Keratinocyte (primary cell): ENCODE measurements around the gene JAG2. TPM values are rescaled to one million over a fixed set of nuclear protein-coding genes. Genes with fewer than 3 reads are reported as not detected.

Source experiments
- DNase-seq: peaks from one replicate; pipeline ENCODE4 v3.0.0-alpha.2; 2011; ENCODE audit warnings: low read depth, missing footprints, low spot score
- FAIRE-seq: peaks from 2 replicates; lab custom pipeline; 2011; peaks lifted over from hg19 to GRCh38; lab: Jason Lieb, UNC
- H2AFZ ChIP-seq: 2 replicates; pipeline ENCODE4 v1.6.0; 2012; ENCODE audit warnings: low read length, control low read depth, inconsistent platforms; ENCODE audit not compliant: control insufficient read depth
- H3K27ac ChIP-seq: 2 replicates; pipeline ENCODE4 v1.5.1; 2011; ENCODE audit warnings: low read length; ENCODE audit not compliant: control insufficient read depth, insufficient read depth
- H3K27me3 ChIP-seq: 3 replicates; pipeline ENCODE4 v1.6.0; 2011; ENCODE audit warnings: low read length; ENCODE audit not compliant: control insufficient read depth, insufficient read depth; ENCODE audit errors: extremely low read depth
- H3K36me3 ChIP-seq, 2 experiments: 2 replicates in 1 of 2; 3 replicates in 1 of 2; pipeline ENCODE4 v1.5.1; 2011; ENCODE audit warnings: low read length in 2 of 2, mild to moderate bottlenecking in 1 of 2; ENCODE audit not compliant: control insufficient read depth in 2 of 2, insufficient read depth in 2 of 2; ENCODE audit errors: extremely low read depth in 1 of 2
- H3K4me1 ChIP-seq: 3 replicates; pipeline ENCODE4 v1.5.1; 2011; ENCODE audit warnings: low read length; ENCODE audit not compliant: control insufficient read depth, insufficient read depth; ENCODE audit errors: extremely low read depth
- H3K4me2 ChIP-seq: 3 replicates; pipeline ENCODE4 v1.6.0; 2011; ENCODE audit warnings: low read depth, low read length; ENCODE audit not compliant: control insufficient read depth, insufficient read depth; ENCODE audit errors: extremely low read depth
- H3K4me3 ChIP-seq, 3 experiments: fragments of 200-600 bp in 1 of 3; sonication (generic) in 1 of 3; 2 replicates in 2 of 3; 3 replicates in 1 of 3; pipeline ENCODE4 v1.5.1; 2011 to 2016; ENCODE audit warnings: low read length in 3 of 3, mild to moderate bottlenecking in 3 of 3, control low read depth in 2 of 3, inconsistent platforms in 1 of 3, low read depth in 1 of 3, mixed read lengths in 1 of 3, mixed run types in 1 of 3, moderate library complexity in 1 of 3; ENCODE audit not compliant: control insufficient read depth in 2 of 3, insufficient read depth in 2 of 3; ENCODE audit errors: extremely low read depth in 1 of 3
- H3K79me2 ChIP-seq: 2 replicates; pipeline ENCODE4 v1.6.0; 2012; ENCODE audit warnings: low read length; ENCODE audit not compliant: control insufficient read depth, insufficient read depth
- H3K9ac ChIP-seq: 3 replicates; pipeline ENCODE4 v1.6.0; 2011; ENCODE audit warnings: low read length; ENCODE audit not compliant: control insufficient read depth, insufficient read depth; ENCODE audit errors: extremely low read depth
- H3K9me1 ChIP-seq: 3 replicates; pipeline ENCODE4 v1.6.0; 2011; ENCODE audit warnings: low read length; ENCODE audit not compliant: control insufficient read depth, insufficient read depth; ENCODE audit errors: extremely low read depth
- H3K9me3 ChIP-seq: 2 replicates; pipeline ENCODE4 v1.5.1; 2012; ENCODE audit warnings: low read depth, low read length; ENCODE audit not compliant: control insufficient read depth
- H4K20me1 ChIP-seq: 3 replicates; pipeline ENCODE4 v1.6.0; 2011; ENCODE audit warnings: low read length; ENCODE audit not compliant: control insufficient read depth, insufficient read depth; ENCODE audit errors: extremely low read depth
- EZH2 ChIP-seq: IDR thresholded peaks from one replicate; pipeline ENCODE4 v1.6.1; 2012; ENCODE audit warnings: inconsistent platforms, mild to moderate bottlenecking, low read length, moderate library complexity
- dilution Hi-C: fragments of 300-500 bp; cut with MboI; formaldehyde crosslinking; loops from one replicate; pipeline ENCODE4 v1.7.0; 2020; ENCODE audit warnings: low sequenced_read_pairs; ENCODE audit not compliant: extremely low pct_ligation_motif_present
- polyA plus RNA-seq, 5 experiments: library from polyadenylated mRNA; depleted of rRNA in 3 of 5; stranded (reverse) in 3 of 5; stranded (forward) in 1 of 5; unstranded in 1 of 5; fragments of >200 nt; gene quantifications; 1 replicate in 1 of 5; 2 replicates in 3 of 5; 3 replicates in 1 of 5; pipeline versions ENCODE4 v1.2.1 to v1.2.3, GENCODE V29; 2011 to 2012; ENCODE audit warnings: missing spikeins in 2 of 5, low read depth in 1 of 5, low replicate concordance in 1 of 5
- TF ChIP-seq, protein P1 (sequence below), 3 experiments: IDR thresholded peaks in 1 of 3; conservative IDR thresholded peaks in 1 of 3; optimal IDR thresholded peaks in 1 of 3; 2 replicates in 2 of 3; 3 replicates in 1 of 3; pipeline versions ENCODE3 to v1.5.1; 2011; ENCODE audit warnings: low read length in 3 of 3, mild to moderate bottlenecking in 3 of 3, moderate library complexity in 2 of 3, control low read depth in 1 of 3, inconsistent platforms in 1 of 3; ENCODE audit not compliant: insufficient read depth in 2 of 3; ENCODE audit errors: extremely low read depth in 1 of 3

JAG2 gene
- polyA plus RNA-seq, 1 donor (not counting 4 experiments of a cell fraction or from before 2014, with no cell fraction given), result 28.3 TPM

- no peak for TF ChIP-seq EZH2
- TF ChIP-seq, protein P1, sequence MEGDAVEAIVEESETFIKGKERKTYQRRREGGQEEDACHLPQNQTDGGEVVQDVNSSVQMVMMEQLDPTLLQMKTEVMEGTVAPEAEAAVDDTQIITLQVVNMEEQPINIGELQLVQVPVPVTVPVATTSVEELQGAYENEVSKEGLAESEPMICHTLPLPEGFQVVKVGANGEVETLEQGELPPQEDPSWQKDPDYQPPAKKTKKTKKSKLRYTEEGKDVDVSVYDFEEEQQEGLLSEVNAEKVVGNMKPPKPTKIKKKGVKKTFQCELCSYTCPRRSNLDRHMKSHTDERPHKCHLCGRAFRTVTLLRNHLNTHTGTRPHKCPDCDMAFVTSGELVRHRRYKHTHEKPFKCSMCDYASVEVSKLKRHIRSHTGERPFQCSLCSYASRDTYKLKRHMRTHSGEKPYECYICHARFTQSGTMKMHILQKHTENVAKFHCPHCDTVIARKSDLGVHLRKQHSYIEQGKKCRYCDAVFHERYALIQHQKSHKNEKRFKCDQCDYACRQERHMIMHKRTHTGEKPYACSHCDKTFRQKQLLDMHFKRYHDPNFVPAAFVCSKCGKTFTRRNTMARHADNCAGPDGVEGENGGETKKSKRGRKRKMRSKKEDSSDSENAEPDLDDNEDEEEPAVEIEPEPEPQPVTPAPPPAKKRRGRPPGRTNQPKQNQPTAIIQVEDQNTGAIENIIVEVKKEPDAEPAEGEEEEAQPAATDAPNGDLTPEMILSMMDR (optimal IDR thresholded peaks at IDR 0.05 in 1 of 3, IDR thresholded peaks at IDR 0.05 in 1 of 3, conservative IDR thresholded peaks at IDR 0.05 in 1 of 3; ENCODE audit: extremely low read depth in 1 of 3, insufficient read depth in 2 of 3, low read length in 3 of 3), result no peak
- FAIRE-seq (no peak), DNase-seq (no peak)
Measured at GRCh38 chr14:105099778-105100177, 68.8 kb downstream of the JAG2 start.

GRCh38 chr14:105098316-105098715 is 70.3 kb downstream of the JAG2 start:
- no peak for TF ChIP-seq EZH2
- TF ChIP-seq, protein P1 (optimal IDR thresholded peaks at IDR 0.05 in 1 of 3, IDR thresholded peaks at IDR 0.05 in 1 of 3, conservative IDR thresholded peaks at IDR 0.05 in 1 of 3; ENCODE audit: extremely low read depth in 1 of 3, insufficient read depth in 2 of 3, low read length in 3 of 3), result no peak
- no peaks in the 10 kb centered on the region for H3K27me3 ChIP-seq
- DNase-seq (no peak), FAIRE-seq (no peak)
- no peaks in the 10 kb centered on the region for H3K9me3 ChIP-seq
- no peaks in the 10 kb centered on the region for H3K9me1 ChIP-seq
- H3K9ac ChIP-seq, result no peak overlapping the region
- H3K4me3 ChIP-seq, result no peak overlapping the region
- H3K4me1 ChIP-seq, result peaks cover 19% of the 10 kb centered on the region
- no peaks in the 10 kb centered on the region for H3K36me3 ChIP-seq
- no peaks in the 10 kb centered on the region for H3K79me2 ChIP-seq
- dilution Hi-C loops, result no loop called here
- no peak overlapping the region for H3K4me2 ChIP-seq
- H2AFZ ChIP-seq, result no peak overlapping the region
- no peak overlapping the region for H3K27ac ChIP-seq
- no peaks in the 10 kb centered on the region for H4K20me1 ChIP-seq

More at GRCh38 chr14:105099778-105100177, 68.8 kb downstream of the JAG2 start:
- no peak overlapping the region for H3K27ac ChIP-seq
- no peaks in the 10 kb centered on the region for H3K9me1 ChIP-seq
- H3K9ac ChIP-seq, result no peak overlapping the region
- H3K36me3 ChIP-seq, result no peaks in the 10 kb centered on the region
- no peak overlapping the region for H3K4me2 ChIP-seq
- H2AFZ ChIP-seq, result no peak overlapping the region
- dilution Hi-C loops, result no loop called here
- no peaks in the 10 kb centered on the region for H3K9me3 ChIP-seq
- H3K4me3 ChIP-seq, result no peak overlapping the region
- H3K4me1 ChIP-seq, result peaks cover 15% of the 10 kb centered on the region
- no peaks in the 10 kb centered on the region for H4K20me1 ChIP-seq
- H3K27me3 ChIP-seq, result no peaks in the 10 kb centered on the region
- H3K79me2 ChIP-seq, result no peaks in the 10 kb centered on the region
